NCI-H524 treated with DMSO at 0.1 percent for 48 hours (cell line): Measurements from ENCODE around the gene XPO1.
"Not testable (repeated sequence)": the region's sequence is repeated elsewhere in the genome, so short reads cannot be mapped to it uniquely, and the experiment has no call there.

Experiments used
- DNase-seq: peaks from one replicate; lab custom pipeline; 2025; lab: John Stamatoyannopoulos, UW

XPO1 gene

GRCh38 chr2:61465045-61465444, 73.1 kb downstream of the XPO1 start:
- DNase-seq = no peak

- DNase-seq = no peak
These were observed 74.2 kb downstream of the XPO1 start for GRCh38 chr2:61463769-61464475.

GRCh38 chr2:61461404-61461803, 76.8 kb downstream of the XPO1 start:
- no peak for DNase-seq

GRCh38 chr2:61460163-61460562, 78.0 kb downstream of the XPO1 start:
- DNase-seq = no peak

- DNase-seq = no peak
These were observed 81.3 kb downstream of the XPO1 start for GRCh38 chr2:61456746-61457420.

GRCh38 chr2:61456070-61456745, 81.9 kb downstream of the XPO1 start:
- no peak for DNase-seq

GRCh38 chr2:61454972-61455371, 83.2 kb downstream of the XPO1 start:
- not testable (repeated sequence) for DNase-seq

GRCh38 chr2:61454383-61454782, 83.8 kb downstream of the XPO1 start:
- DNase-seq = no peak

- no peak for DNase-seq
These were observed 85.8 kb downstream of the XPO1 start for GRCh38 chr2:61452392-61452791.

GRCh38 chr2:61451178-61451577, 87.0 kb downstream of the XPO1 start:
- DNase-seq = no peak

- no peak for DNase-seq
These were observed 88.0 kb downstream of the XPO1 start for GRCh38 chr2:61450144-61450543.

GRCh38 chr2:61448229-61448628, 89.9 kb downstream of the XPO1 start:
- no peak for DNase-seq

GRCh38 chr2:61446971-61447370, 91.2 kb downstream of the XPO1 start:
- DNase-seq = not testable (repeated sequence)

- no peak for DNase-seq
These were observed 94.7 kb downstream of the XPO1 start for GRCh38 chr2:61443342-61444041.

- no peak for DNase-seq
These were observed 98.7 kb downstream of the XPO1 start for GRCh38 chr2:61439241-61440002.

GRCh38 chr2:61438670-61439069, 99.5 kb downstream of the XPO1 start:
- no peak for DNase-seq

GRCh38 chr2:61437170-61437569, 101.0 kb downstream of the XPO1 start:
- DNase-seq = no peak

GRCh38 chr2:61436092-61436491, 102.1 kb downstream of the XPO1 start:
- DNase-seq = no peak

- no peak for DNase-seq
These were observed 102.9 kb downstream of the XPO1 start for GRCh38 chr2:61435291-61435690.

GRCh38 chr2:61434314-61434713, 103.8 kb downstream of the XPO1 start:
- no peak for DNase-seq

GRCh38 chr2:61433606-61434005, 104.5 kb downstream of the XPO1 start:
- no peak for DNase-seq

GRCh38 chr2:61432990-61433389, 105.2 kb downstream of the XPO1 start:
- no peak for DNase-seq
